Suprapubic skin (tissue), 3 donors: ENCODE results near the gene TRA2B.

Source experiments
- POLR2A ChIP-seq, 2 donors: fragments of 450-650 bp; IDR thresholded peaks; one replicate each; pipeline ENCODE4 v1.6.1; 2017; ENCODE audit warnings: antibody characterized with exemption in 2 of 2, mild to moderate bottlenecking in 2 of 2, moderate library complexity in 2 of 2
- TF ChIP-seq, protein P1 (sequence below), 2 donors: fragments of 200-600 bp in 1 of 2; fragments of 450-650 bp in 1 of 2; sonication (generic) in 1 of 2; IDR thresholded peaks; one replicate each; pipeline ENCODE4 v1.5.1; 2016 to 2019; ENCODE audit warnings: antibody characterized with exemption in 2 of 2, mild to moderate bottlenecking in 1 of 2, moderate library complexity in 1 of 2

DNA sequence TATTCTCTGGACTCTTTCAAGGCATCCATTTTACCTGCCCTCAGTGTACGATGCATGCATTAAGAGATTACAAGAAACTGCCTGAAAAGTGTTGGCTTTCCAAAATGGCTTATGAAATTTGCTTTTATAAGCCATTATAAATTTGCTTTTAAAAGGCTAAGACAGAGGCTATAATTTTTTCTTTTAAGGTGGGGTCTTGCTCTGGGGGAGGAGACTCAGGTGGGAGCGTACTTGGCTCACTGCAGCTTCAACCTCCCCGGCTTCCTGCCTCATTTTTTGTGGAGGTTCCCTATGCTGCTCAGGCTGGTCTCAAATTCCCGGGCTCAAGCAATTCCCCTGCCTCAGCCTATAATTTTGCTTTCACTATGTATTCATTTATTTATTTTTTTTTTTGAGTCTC, 17.6 kb downstream of the TRA2B start:
- no peak for TF ChIP-seq POLR2A (IDR thresholded peaks at IDR 0.05)
- TF ChIP-seq, protein P1, sequence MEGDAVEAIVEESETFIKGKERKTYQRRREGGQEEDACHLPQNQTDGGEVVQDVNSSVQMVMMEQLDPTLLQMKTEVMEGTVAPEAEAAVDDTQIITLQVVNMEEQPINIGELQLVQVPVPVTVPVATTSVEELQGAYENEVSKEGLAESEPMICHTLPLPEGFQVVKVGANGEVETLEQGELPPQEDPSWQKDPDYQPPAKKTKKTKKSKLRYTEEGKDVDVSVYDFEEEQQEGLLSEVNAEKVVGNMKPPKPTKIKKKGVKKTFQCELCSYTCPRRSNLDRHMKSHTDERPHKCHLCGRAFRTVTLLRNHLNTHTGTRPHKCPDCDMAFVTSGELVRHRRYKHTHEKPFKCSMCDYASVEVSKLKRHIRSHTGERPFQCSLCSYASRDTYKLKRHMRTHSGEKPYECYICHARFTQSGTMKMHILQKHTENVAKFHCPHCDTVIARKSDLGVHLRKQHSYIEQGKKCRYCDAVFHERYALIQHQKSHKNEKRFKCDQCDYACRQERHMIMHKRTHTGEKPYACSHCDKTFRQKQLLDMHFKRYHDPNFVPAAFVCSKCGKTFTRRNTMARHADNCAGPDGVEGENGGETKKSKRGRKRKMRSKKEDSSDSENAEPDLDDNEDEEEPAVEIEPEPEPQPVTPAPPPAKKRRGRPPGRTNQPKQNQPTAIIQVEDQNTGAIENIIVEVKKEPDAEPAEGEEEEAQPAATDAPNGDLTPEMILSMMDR (IDR thresholded peaks at IDR 0.05) = no peak
